ENCODE measurements around the gene WLS.

DNA sequence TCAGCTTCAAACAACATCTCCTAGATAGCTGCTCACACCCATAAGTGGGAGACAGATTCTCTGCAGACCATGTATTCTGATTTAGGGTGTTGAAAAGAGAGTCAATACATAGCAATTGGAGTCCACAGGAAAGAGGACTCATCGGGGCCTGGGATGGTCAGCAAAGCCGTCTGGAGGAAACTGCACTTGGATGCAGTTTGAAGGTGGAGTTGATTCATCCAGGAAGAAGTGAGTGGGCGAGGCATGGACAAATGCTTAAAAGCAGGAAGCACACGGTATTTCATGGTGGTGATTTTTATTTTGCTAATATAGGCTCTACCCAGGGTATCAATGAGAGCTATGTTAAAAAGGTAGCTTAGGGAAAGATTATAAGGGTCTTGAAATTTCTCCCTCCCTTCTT is 145.1 kb downstream of the WLS start:
- TF ChIP-seq EZH2 (IDR thresholded peaks at IDR 0.05) = no peak
- no peak for TF ChIP-seq POLR2AphosphoS5 (IDR thresholded peaks at IDR 0.05; ENCODE audit: borderline replicate concordance, low read depth, low read length)
- TF ChIP-seq FOXP2 (optimal IDR thresholded peaks at IDR 0.05; ENCODE audit: control extremely low read depth, extremely low read length, insufficient read depth) = no peak
